ENCODE data around the gene XYLT1.

DNA sequence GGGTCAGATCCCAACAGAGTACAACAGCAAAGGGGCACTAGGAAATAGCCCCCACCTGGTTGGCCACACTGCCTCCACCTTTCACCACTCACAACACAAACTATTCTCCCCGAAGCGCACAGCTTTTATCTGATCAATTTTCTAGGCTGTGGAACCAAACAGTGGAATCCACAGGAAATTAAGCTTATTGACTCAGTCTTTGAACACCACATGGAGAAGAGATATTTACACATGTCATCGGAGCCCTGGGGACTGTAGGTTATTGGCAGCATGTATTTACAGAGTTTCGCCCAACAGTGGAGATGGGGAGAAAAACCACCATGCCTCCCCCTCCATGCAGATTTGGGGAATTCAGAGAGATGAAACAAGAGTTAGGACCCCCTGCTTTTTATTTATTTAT lies 154.8 kb downstream of the XYLT1 start:
- TF ChIP-seq POLR2A (IDR thresholded peaks at IDR 0.05) = no peak
- TF ChIP-seq, protein P1, sequence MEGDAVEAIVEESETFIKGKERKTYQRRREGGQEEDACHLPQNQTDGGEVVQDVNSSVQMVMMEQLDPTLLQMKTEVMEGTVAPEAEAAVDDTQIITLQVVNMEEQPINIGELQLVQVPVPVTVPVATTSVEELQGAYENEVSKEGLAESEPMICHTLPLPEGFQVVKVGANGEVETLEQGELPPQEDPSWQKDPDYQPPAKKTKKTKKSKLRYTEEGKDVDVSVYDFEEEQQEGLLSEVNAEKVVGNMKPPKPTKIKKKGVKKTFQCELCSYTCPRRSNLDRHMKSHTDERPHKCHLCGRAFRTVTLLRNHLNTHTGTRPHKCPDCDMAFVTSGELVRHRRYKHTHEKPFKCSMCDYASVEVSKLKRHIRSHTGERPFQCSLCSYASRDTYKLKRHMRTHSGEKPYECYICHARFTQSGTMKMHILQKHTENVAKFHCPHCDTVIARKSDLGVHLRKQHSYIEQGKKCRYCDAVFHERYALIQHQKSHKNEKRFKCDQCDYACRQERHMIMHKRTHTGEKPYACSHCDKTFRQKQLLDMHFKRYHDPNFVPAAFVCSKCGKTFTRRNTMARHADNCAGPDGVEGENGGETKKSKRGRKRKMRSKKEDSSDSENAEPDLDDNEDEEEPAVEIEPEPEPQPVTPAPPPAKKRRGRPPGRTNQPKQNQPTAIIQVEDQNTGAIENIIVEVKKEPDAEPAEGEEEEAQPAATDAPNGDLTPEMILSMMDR (IDR thresholded peaks at IDR 0.05) = no peak
